HEK293 (cell line): Measurements from ENCODE around the gene WDR35.

Source experiments
- FEZF1 ChIP-seq: fragments of 450-650 bp; formaldehyde crosslinking; IDR thresholded peaks from 2 replicates; pipeline ENCODE4 v1.5.1; 2016; ENCODE audit warnings: missing biosample characterization, missing genetic modification characterization
- KLF16 ChIP-seq: fragments of 450-650 bp; formaldehyde crosslinking; IDR thresholded peaks from 2 replicates; pipeline ENCODE4 v1.5.1; 2017; ENCODE audit warnings: missing biosample characterization, missing genetic modification characterization
- KLF9 ChIP-seq: fragments of 450-650 bp; formaldehyde crosslinking; IDR thresholded peaks from 2 replicates; pipeline ENCODE4 v1.5.1; 2016; ENCODE audit warnings: missing biosample characterization, missing genetic modification characterization, low read depth
- MEIS1 ChIP-seq: sonication (generic); formaldehyde crosslinking; IDR thresholded peaks from 2 replicates; pipeline ENCODE4 v1.8.1; 2022; ENCODE audit warnings: missing genetic modification reagents, mild to moderate bottlenecking, borderline replicate concordance
- OVOL3 ChIP-seq: fragments of 450-650 bp; formaldehyde crosslinking; IDR thresholded peaks from 2 replicates; pipeline ENCODE4 v1.5.1; 2016; ENCODE audit warnings: missing biosample characterization, missing genetic modification characterization
- REST ChIP-seq: fragments of 450-650 bp; formaldehyde crosslinking; IDR thresholded peaks from 2 replicates; pipeline ENCODE4 v1.5.1; 2016; ENCODE audit warnings: missing biosample characterization, missing genetic modification characterization
- SP7 ChIP-seq: fragments of 450-650 bp; formaldehyde crosslinking; IDR thresholded peaks from 2 replicates; pipeline ENCODE4 v1.5.1; 2016; ENCODE audit warnings: missing biosample characterization, missing genetic modification characterization
- ZBTB17 ChIP-seq: fragments of 450-650 bp; formaldehyde crosslinking; IDR thresholded peaks from 2 replicates; pipeline ENCODE4 v1.5.1; 2016; ENCODE audit warnings: missing biosample characterization, missing genetic modification characterization
- ZBTB21 ChIP-seq: fragments of 450-650 bp; formaldehyde crosslinking; IDR thresholded peaks from 2 replicates; pipeline ENCODE4 v1.5.1; 2017; ENCODE audit warnings: missing biosample characterization, missing genetic modification characterization
- ZBTB48 ChIP-seq: fragments of 450-650 bp; formaldehyde crosslinking; IDR thresholded peaks from 2 replicates; pipeline ENCODE4 v1.5.1; 2016; ENCODE audit warnings: missing biosample characterization, missing genetic modification characterization
- ZFP37 ChIP-seq: fragments of 450-650 bp; formaldehyde crosslinking; IDR thresholded peaks from 2 replicates; pipeline ENCODE4 v1.5.1; 2016; ENCODE audit warnings: missing biosample characterization, missing genetic modification characterization
- ZNF10 ChIP-seq: fragments of 450-650 bp; formaldehyde crosslinking; IDR thresholded peaks from 2 replicates; pipeline ENCODE4 v1.5.1; 2017; ENCODE audit warnings: missing biosample characterization, missing genetic modification characterization
- ZNF114 ChIP-seq: fragments of 450-650 bp; formaldehyde crosslinking; IDR thresholded peaks from 2 replicates; pipeline ENCODE4 v1.5.0; 2017; ENCODE audit warnings: missing biosample characterization, missing genetic modification characterization
- ZNF16 ChIP-seq: fragments of 450-650 bp; formaldehyde crosslinking; IDR thresholded peaks from 2 replicates; pipeline ENCODE4 v1.5.1; 2016; ENCODE audit warnings: low read depth, missing biosample characterization, missing genetic modification characterization
- ZNF214 ChIP-seq: fragments of 450-650 bp; formaldehyde crosslinking; IDR thresholded peaks from 2 replicates; pipeline ENCODE4 v1.5.1; 2017; ENCODE audit warnings: missing biosample characterization, mild to moderate bottlenecking, missing genetic modification characterization, borderline replicate concordance
- ZNF221 ChIP-seq: fragments of 450-650 bp; formaldehyde crosslinking; IDR thresholded peaks from 2 replicates; pipeline ENCODE4 v1.5.1; 2017; ENCODE audit warnings: missing biosample characterization, missing genetic modification characterization, borderline replicate concordance
- ZNF23 ChIP-seq: fragments of 450-650 bp; formaldehyde crosslinking; IDR thresholded peaks from 2 replicates; pipeline ENCODE4 v1.5.1; 2016; ENCODE audit warnings: missing biosample characterization, missing genetic modification characterization, borderline replicate concordance
- ZNF302 ChIP-seq: fragments of 450-650 bp; formaldehyde crosslinking; IDR thresholded peaks from 2 replicates; pipeline ENCODE4 v1.5.1; 2016; ENCODE audit warnings: missing biosample characterization, missing genetic modification characterization, low read depth
- ZNF324 ChIP-seq: fragments of 450-650 bp; formaldehyde crosslinking; IDR thresholded peaks from 2 replicates; pipeline ENCODE4 v1.5.1; 2016; ENCODE audit warnings: missing biosample characterization, missing genetic modification characterization
- ZNF350 ChIP-seq: fragments of 450-650 bp; formaldehyde crosslinking; IDR thresholded peaks from 2 replicates; pipeline ENCODE4 v1.5.0; 2017; ENCODE audit warnings: missing biosample characterization, mild to moderate bottlenecking, missing genetic modification characterization
- ZNF433 ChIP-seq: fragments of 450-650 bp; formaldehyde crosslinking; IDR thresholded peaks from 2 replicates; pipeline ENCODE4 v1.5.1; 2016; ENCODE audit warnings: missing biosample characterization, missing genetic modification characterization, low read depth
- ZNF449 ChIP-seq: fragments of 450-650 bp; formaldehyde crosslinking; IDR thresholded peaks from 2 replicates; pipeline ENCODE4 v1.5.1; 2017; ENCODE audit warnings: missing biosample characterization, mild to moderate bottlenecking, missing genetic modification characterization, moderate library complexity
- ZNF501 ChIP-seq: fragments of 450-650 bp; formaldehyde crosslinking; IDR thresholded peaks from 2 replicates; pipeline ENCODE4 v1.5.1; 2016; ENCODE audit warnings: missing biosample characterization, missing genetic modification characterization
- ZNF639 ChIP-seq: fragments of 450-650 bp; formaldehyde crosslinking; IDR thresholded peaks from 2 replicates; pipeline ENCODE4 v1.5.1; 2016; ENCODE audit warnings: missing biosample characterization, missing genetic modification characterization
- ZNF664 ChIP-seq: fragments of 450-650 bp; formaldehyde crosslinking; IDR thresholded peaks from 2 replicates; pipeline ENCODE4 v1.5.1; 2016; ENCODE audit warnings: missing biosample characterization, missing genetic modification characterization
- ZNF670 ChIP-seq: fragments of 450-650 bp; formaldehyde crosslinking; IDR thresholded peaks from 2 replicates; pipeline ENCODE4 v1.5.1; 2016; ENCODE audit warnings: missing biosample characterization, missing genetic modification characterization, low read depth
- ZNF777 ChIP-seq: fragments of 450-650 bp; formaldehyde crosslinking; IDR thresholded peaks from 2 replicates; pipeline ENCODE4 v1.5.1; 2017; ENCODE audit warnings: missing biosample characterization, missing genetic modification characterization, borderline replicate concordance
- ZNF837 ChIP-seq: fragments of 450-650 bp; formaldehyde crosslinking; IDR thresholded peaks from 2 replicates; pipeline ENCODE4 v1.5.1; 2016; ENCODE audit warnings: missing biosample characterization, missing genetic modification characterization
- ZSCAN18 ChIP-seq: fragments of 450-650 bp; formaldehyde crosslinking; IDR thresholded peaks from 2 replicates; pipeline ENCODE4 v1.5.1; 2016; ENCODE audit warnings: missing biosample characterization, missing genetic modification characterization
- TF ChIP-seq, protein P1 (sequence below): IDR thresholded peaks from 2 replicates; pipeline ENCODE4 v1.6.1; 2011; ENCODE audit warnings: mild to moderate bottlenecking, low read depth, low read length, borderline replicate concordance
- TF ChIP-seq, protein P2 (sequence below): fragments of 450-650 bp; formaldehyde crosslinking; IDR thresholded peaks from 2 replicates; pipeline ENCODE4; 2016; ENCODE audit warnings: missing biosample characterization, missing genetic modification characterization

The WDR35 gene

DNA sequence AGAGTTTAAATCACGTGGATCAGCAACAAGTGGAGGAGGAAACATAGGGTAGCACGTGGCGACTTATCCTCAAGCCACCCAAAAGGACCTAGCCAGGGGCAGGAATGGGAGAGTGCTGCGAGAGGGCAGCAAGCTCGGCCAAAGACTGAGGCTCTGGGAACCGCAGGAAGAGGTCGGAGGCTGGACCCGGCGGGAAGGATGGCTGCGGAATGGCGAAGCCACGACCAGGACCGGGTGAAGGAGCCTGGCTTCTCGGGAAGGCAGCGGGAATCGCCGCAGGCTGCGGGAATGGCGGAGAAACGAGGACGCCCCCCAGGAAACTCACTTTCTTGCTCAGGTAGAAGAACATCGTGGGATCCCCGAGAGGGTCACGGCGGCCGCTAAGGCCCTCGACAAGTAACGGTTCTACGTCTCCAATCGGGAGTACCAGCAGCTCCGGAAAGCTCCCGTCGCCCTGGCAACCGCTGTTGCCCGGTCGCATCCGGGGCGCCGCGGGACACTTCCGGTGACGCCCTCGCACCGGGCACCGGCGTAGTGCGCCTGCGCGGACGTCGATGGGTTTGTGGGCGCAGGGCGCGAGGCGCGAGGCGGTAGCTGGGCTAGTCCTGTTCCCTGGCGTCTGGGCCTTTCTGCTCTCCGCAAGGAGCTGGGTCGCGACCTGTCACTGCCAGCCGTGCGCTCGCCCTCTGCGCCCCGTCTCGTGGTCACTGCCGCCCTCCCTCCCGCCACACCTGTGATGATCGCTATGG, at the start of gene WDR35 (continued):
- TF ChIP-seq ZFP37 (tag by site-specific recombination) = peak; percentile 23; the same call in 1 of the 2 replicates
- no peak for TF ChIP-seq ZNF114 (tag by site-specific recombination)
- TF ChIP-seq ZNF16 (tag by site-specific recombination) = no peak
- TF ChIP-seq ZNF664 (tag by site-specific recombination) = no peak
- TF ChIP-seq ZNF837 (tag by site-specific recombination) = no peak
- TF ChIP-seq, protein P1, sequence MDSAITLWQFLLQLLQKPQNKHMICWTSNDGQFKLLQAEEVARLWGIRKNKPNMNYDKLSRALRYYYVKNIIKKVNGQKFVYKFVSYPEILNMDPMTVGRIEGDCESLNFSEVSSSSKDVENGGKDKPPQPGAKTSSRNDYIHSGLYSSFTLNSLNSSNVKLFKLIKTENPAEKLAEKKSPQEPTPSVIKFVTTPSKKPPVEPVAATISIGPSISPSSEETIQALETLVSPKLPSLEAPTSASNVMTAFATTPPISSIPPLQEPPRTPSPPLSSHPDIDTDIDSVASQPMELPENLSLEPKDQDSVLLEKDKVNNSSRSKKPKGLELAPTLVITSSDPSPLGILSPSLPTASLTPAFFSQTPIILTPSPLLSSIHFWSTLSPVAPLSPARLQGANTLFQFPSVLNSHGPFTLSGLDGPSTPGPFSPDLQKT = no peak
- TF ChIP-seq ZBTB48 (tag by site-specific recombination) = no peak
- peak; percentile 39; the same call in 1 of the 2 replicates for TF ChIP-seq ZNF777
- no peak for TF ChIP-seq ZBTB21 (tag by site-specific recombination)
- TF ChIP-seq ZSCAN18 (tag by site-specific recombination) = no peak
- no peak for TF ChIP-seq FEZF1 (tag by site-specific recombination)
- TF ChIP-seq REST (tag by site-specific recombination) = peak; percentile 85
- TF ChIP-seq ZNF324 (tag by site-specific recombination) = no peak
- TF ChIP-seq ZNF221 (tag by site-specific recombination) = no peak
- TF ChIP-seq ZNF350 (tag by site-specific recombination) = no peak
- peak; percentile 41; the same call in 1 of the 2 replicates for TF ChIP-seq ZNF501 (tag by site-specific recombination)
- TF ChIP-seq OVOL3 (tag by site-specific recombination) = peak; percentile 82; the same call in 1 of the 2 replicates
- TF ChIP-seq MEIS1 (CRISPR knock-in tag) = no peak
- no peak for TF ChIP-seq KLF9 (tag by site-specific recombination)
- TF ChIP-seq ZBTB17 (tag by site-specific recombination) = peak; percentile 86
- TF ChIP-seq ZNF639 (tag by site-specific recombination) = no peak
- no peak for TF ChIP-seq ZNF449 (tag by site-specific recombination)
- TF ChIP-seq ZNF670 = no peak
- no peak for TF ChIP-seq ZNF23 (tag by site-specific recombination)
- no peak for TF ChIP-seq KLF16
- TF ChIP-seq SP7 (tag by site-specific recombination) = no peak; the same call in 1 of the 2 replicates
- TF ChIP-seq ZNF10 (tag by site-specific recombination) = no peak; the same call in 1 of the 2 replicates
- TF ChIP-seq ZNF214 (tag by site-specific recombination) = no peak
- TF ChIP-seq ZNF302 = no peak
- TF ChIP-seq, protein P2, sequence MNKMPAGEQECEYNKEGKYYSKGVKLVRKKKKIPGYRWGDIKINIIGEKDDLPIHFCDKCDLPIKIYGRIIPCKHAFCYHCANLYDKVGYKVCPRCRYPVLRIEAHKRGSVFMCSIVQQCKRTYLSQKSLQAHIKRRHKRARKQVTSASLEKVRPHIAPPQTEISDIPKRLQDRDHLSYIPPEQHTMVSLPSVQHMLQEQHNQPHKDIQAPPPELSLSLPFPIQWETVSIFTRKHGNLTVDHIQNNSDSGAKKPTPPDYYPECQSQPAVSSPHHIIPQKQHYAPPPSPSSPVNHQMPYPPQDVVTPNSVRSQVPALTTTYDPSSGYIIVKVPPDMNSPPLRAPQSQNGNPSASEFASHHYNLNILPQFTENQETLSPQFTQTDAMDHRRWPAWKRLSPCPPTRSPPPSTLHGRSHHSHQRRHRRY = no peak
- no peak for TF ChIP-seq ZNF433 (tag by site-specific recombination)
